Aorta (tissue), 5 donors: Measurements from ENCODE around the gene AP2B1. TPM values are rescaled to one million over a fixed set of nuclear protein-coding genes. Genes with fewer than 3 reads are reported as not detected.

Experiments
- ATAC-seq: fragments of 200-7000 bp; cut with Tn5 transposase; one replicate; pipeline ENCODE4 v1.9.1; 2022; ENCODE audit warnings: moderate library complexity; ENCODE audit not compliant: low FRiP score
- DNase-seq, 2 donors: peaks; one replicate each; pipeline ENCODE4 v3.0.0-alpha.2; 2020
- H3K27ac ChIP-seq, 2 donors: one replicate each; pipeline ENCODE4 v1.5.1; 2013; ENCODE audit warnings: low read length in 2 of 2, mild to moderate bottlenecking in 2 of 2, moderate library complexity in 2 of 2, control low read depth in 1 of 2, inconsistent platforms in 1 of 2, low read depth in 1 of 2
- H3K27me3 ChIP-seq, 2 donors: one replicate each; pipeline ENCODE4 v1.6.1; 2013; ENCODE audit warnings: control low read depth in 1 of 2, low read length in 1 of 2, mild to moderate bottlenecking in 1 of 2, moderate library complexity in 1 of 2; ENCODE audit not compliant: insufficient read depth in 2 of 2, control insufficient read depth in 1 of 2
- H3K36me3 ChIP-seq, 2 donors: one replicate each; pipeline ENCODE4 v1.6.1; 2013; ENCODE audit warnings: control low read depth in 1 of 2, low read length in 1 of 2, mild to moderate bottlenecking in 1 of 2; ENCODE audit not compliant: insufficient read depth in 2 of 2, control insufficient read depth in 1 of 2
- H3K4me1 ChIP-seq, 2 donors: one replicate each; pipeline ENCODE4 v1.6.1; 2013; ENCODE audit warnings: low read length in 2 of 2, control low read depth in 1 of 2, mild to moderate bottlenecking in 1 of 2, moderate library complexity in 1 of 2; ENCODE audit not compliant: insufficient read depth in 2 of 2, control insufficient read depth in 1 of 2
- H3K4me3 ChIP-seq, 2 donors: one replicate each; pipeline ENCODE4 v1.5.1; 2013; ENCODE audit warnings: low read length in 2 of 2, control low read depth in 1 of 2, mild to moderate bottlenecking in 1 of 2
- H3K9me3 ChIP-seq: one replicate; pipeline ENCODE4 v1.6.1; 2013; ENCODE audit warnings: mild to moderate bottlenecking, low read length; ENCODE audit not compliant: control insufficient read depth
- WGBS, 2 donors: extraction: QIAGEN DNeasy Blood & Tissue Kit; methylation state at CpG; one replicate each; pipeline ENCODE4 v1.1.7; 2013; 5-methylcytosine and 5-hydroxymethylcytosine counted together
- intact Hi-C, 2 donors: fragments of 100-400 bp; cut with DNase I; formaldehyde crosslinking; loops; one replicate each; pipeline versions ENCODE4 v1.14.2 to v1.15.0; 2022
- polyA plus RNA-seq, 2 donors: library from polyadenylated mRNA; stranded (reverse); fragments of 200-250 nt; gene quantifications; one replicate each; pipeline ENCODE4 v1.2.3, GENCODE V29; 2013
- total RNA-seq, 2 donors: library from RNA; stranded (reverse); fragmentation: NEBNext Ultra II Directional; extraction: Animal tissue kit (Norgen Biotek cat#: 25700); gene quantifications; one replicate each; pipeline ENCODE4 v1.2.1, GENCODE V29; 2021
- donor health status: healthy with polysubstance abuse.
- donor health status: Bipolar disorder and iron deficiency.
- donor health status: DM: no; HTN: no; CAD: no.
- donor health status: DM: no; HTN: no; CAD: no.
- donor health status: DM: yes; HTN: yes; CAD: no.

Gene AP2B1
- total and polyA plus RNA-seq, 4 donors: 17.9 to 120 (median 66.7) TPM

- H3K9me3 ChIP-seq: no peaks in the 10 kb centered on the region
- intact Hi-C loops: no loop called here
- no peaks in the 10 kb centered on the region for H3K4me1 ChIP-seq
- no peaks in the 10 kb centered on the region for H3K27me3 ChIP-seq
- DNase-seq (no peak), ATAC-seq (no peak)
- no peaks in the 10 kb centered on the region for H3K36me3 ChIP-seq
- 81% methylated on average over 1 of the region's 1 CpG for WGBS, 2 donors
- no peak overlapping the region for H3K27ac ChIP-seq
- no peak overlapping the region for H3K4me3 ChIP-seq
Measured at GRCh38 chr17:35584061-35584460, 3.1 kb upstream of the AP2B1 start.

DNA sequence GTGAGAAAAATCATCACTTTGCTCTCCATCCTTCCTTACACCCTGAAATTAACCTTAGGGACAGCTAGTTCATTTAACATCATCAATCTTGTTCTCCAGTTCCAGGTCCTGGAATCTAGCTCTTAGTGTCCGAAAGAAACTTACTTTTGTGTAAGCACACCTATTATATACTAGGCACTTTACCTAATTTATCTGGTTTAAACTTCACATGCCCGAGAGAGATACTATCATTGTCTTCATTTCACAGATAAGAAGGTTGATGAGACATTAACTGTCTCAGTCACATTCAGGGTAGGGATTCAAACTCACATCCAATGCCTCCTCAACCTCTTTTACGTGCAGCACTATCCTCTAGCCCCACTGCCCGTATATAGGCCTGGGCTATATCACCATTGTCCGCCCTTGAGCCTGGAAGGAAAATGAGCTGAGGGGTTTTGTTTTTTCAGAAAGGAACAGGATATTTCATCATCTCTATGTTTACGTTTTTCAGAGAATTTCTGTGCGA is 501 bp upstream of the AP2B1 start:
- H3K27me3 ChIP-seq: no peaks in the 10 kb centered on the region
- intact Hi-C loops: loop anchor here in 1 of 2 donors (1.0 kb wide), 1 partner anchor 19 kb away; no protein-coding TSS in a partner anchor

DNA sequence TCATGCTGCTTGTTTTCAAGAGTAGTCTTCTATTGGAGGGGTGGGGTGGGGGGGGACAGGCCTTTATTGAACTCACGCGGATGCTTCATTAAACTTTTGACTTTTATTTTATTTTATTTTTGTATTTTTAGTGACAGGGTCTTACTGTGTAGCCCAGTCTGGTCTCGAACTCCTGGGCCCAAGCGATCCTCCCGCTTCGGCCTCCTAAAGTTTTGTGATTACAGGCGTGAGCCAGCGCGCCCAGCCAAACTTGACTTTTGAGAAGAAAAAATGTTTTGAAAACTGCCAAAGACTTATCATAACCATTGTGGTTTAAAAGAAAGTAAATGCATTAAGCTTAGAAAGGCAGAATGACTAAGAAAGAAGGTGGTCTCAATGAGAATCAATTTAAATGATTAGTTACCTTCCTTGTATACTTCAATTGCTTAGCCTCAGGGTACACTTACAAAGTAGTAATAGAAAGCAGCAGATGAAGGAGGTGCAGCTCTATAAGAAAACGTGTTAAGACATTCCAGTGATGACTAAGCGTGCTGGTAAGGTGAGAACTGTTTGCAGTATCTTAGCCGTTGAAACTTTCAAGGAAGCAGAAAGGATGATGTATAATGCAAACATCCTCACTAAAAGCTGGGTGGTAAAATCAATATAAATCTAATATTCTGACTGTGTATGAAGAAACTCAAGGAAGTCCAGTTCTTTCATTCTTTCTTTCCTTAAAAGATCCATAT is 1.2 kb downstream of the AP2B1 start:
- Histone ChIP-seq H3K27me3 (no peaks in the 10 kb centered on the region), H3K9me3 (no peaks in the 10 kb centered on the region), H3K4me1 (no peaks in the 10 kb centered on the region), H3K27ac (no peak overlapping the region), H3K36me3 (no peaks in the 10 kb centered on the region), H3K4me3 (peak overlapping the region; percentile 43 to 86)
- intact Hi-C loops: no loop called here
- ATAC-seq (no peak), DNase-seq (no peak)
- WGBS, 2 donors: 64 to 66% methylated on average over 12 of the region's 12 CpGs

More for the DNA sequence above, 501 bp upstream of the AP2B1 start:
- Histone ChIP-seq H3K9me3 (no peaks in the 10 kb centered on the region), H3K4me1 (no peaks in the 10 kb centered on the region), H3K4me3 (peak overlapping the region; percentile 30 to 86), H3K36me3 (no peaks in the 10 kb centered on the region), H3K27ac (no peak overlapping the region)
- 34 to 35% methylated on average over 7 of the region's 7 CpGs for WGBS, 2 donors
- ATAC-seq (peak; percentile 50), DNase-seq (no peak)

GRCh38 chr17:35596072-35596471 is 8.9 kb downstream of the AP2B1 start:
- no peak for ATAC-seq

DNA sequence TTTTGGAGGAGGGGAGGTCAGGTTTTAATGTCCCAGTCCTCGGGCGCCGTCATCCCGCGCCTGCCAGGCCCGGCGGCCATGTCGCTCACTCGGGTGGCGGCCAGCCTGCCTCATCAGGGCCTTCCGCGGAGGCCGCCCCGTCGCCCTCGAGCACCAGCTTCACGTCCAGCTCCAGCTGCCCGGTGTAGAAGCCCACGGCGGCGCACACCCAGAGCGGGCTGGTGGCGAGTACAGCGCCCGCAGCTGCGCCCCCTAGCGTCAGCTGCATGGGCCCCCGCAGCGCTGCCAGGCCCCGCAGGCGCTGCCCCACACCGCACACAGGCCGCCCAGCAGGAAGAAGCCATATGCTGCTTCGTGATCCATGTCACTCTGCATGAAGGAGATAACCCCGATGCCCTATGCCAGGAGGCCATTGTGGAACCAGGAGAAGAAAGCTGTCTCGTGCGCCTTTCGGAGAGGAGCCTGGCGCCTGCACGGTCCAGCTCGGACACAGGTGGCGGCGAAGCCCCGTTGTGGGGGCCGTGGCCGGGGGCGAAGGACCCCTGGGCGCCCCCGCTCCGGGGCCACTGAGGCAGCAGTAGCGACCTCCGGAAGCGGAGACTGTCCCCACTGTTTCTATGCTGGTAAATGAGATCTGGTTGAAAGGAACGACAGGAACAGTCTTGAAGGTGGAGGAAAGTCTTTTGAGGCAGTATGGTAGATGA is 9.6 kb downstream of the AP2B1 start:
- intact Hi-C loops: no loop called here
- H3K4me3 ChIP-seq: no peak overlapping the region
- peaks cover 0 to 1% of the 10 kb centered on the region in 2 donors for H3K36me3 ChIP-seq

More at GRCh38 chr17:35596072-35596471, 8.9 kb downstream of the AP2B1 start:
- no peaks in the 10 kb centered on the region for H3K27me3 ChIP-seq
- H3K9me3 ChIP-seq: no peaks in the 10 kb centered on the region
- H3K36me3 ChIP-seq: no peaks in the 10 kb centered on the region
- H3K4me1 ChIP-seq: no peaks in the 10 kb centered on the region
- no peak overlapping the region for H3K27ac ChIP-seq
- intact Hi-C loops: no loop called here
- DNase-seq: no peak
- 86% methylated on average over 4 of the region's 4 CpGs for WGBS, 2 donors
- H3K4me3 ChIP-seq: no peak overlapping the region

GRCh38 chr17:35597604-35598003 is 10.5 kb downstream of the AP2B1 start:
- Histone ChIP-seq H3K36me3 (peaks cover 0 to 1% of the 10 kb centered on the region in 2 donors), H3K27ac (no peak overlapping the region), H3K4me1 (no peaks in the 10 kb centered on the region), H3K9me3 (no peaks in the 10 kb centered on the region), H3K27me3 (no peaks in the 10 kb centered on the region), H3K4me3 (no peak overlapping the region)
- DNase-seq (no peak), ATAC-seq (no peak)
- 69 to 70% methylated on average over 5 of the region's 5 CpGs for WGBS, 2 donors
- intact Hi-C loops: no loop called here

More for the DNA sequence above, 9.6 kb downstream of the AP2B1 start:
- DNase-seq: no peak
- WGBS, 2 donors: 76 to 83% methylated on average over 53 to 54 of the region's 54 CpGs
- no peaks in the 10 kb centered on the region for H3K4me1 ChIP-seq
- no peak overlapping the region for H3K27ac ChIP-seq
- no peaks in the 10 kb centered on the region for H3K9me3 ChIP-seq
- ATAC-seq: no peak
- H3K27me3 ChIP-seq: no peaks in the 10 kb centered on the region

- intact Hi-C loops: no loop called here
Measured at GRCh38 chr17:35603674-35604073, 16.6 kb downstream of the AP2B1 start.

DNA sequence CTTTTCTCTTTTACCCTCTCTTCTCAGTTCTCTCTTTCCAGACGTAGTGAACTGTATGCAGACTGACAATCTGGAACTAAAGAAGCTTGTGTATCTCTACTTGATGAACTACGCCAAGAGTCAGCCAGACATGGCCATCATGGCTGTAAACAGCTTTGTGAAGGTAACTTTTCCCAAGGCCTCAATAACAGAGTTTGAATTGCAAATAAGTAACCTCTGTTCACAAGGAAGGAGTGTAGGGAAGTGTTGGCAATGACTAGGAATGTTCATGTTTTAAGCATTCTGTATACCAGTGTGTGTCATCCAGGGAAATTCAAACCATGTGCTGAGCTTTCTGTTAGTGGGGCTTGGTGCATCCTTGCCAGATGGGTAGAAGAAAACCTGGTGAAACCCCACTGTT is 18.6 kb downstream of the AP2B1 start:
- Histone ChIP-seq H3K9me3 (no peaks in the 10 kb centered on the region), H3K27ac (no peak overlapping the region), H3K4me1 (no peaks in the 10 kb centered on the region), H3K27me3 (no peaks in the 10 kb centered on the region), H3K36me3 (peaks cover 0 to 1% of the 10 kb centered on the region in 2 donors), H3K4me3 (no peak overlapping the region)
- WGBS, 2 donors: 83 to 89% methylated on average over 2 of the region's 2 CpGs
- DNase-seq: no peak
- intact Hi-C loops: no loop called here
- ATAC-seq: no peak

More at GRCh38 chr17:35603674-35604073, 16.6 kb downstream of the AP2B1 start:
- Histone ChIP-seq H3K4me1 (no peaks in the 10 kb centered on the region), H3K36me3 (peaks cover 0 to 1% of the 10 kb centered on the region in 2 donors), H3K27ac (no peak overlapping the region), H3K27me3 (no peaks in the 10 kb centered on the region), H3K4me3 (no peak overlapping the region), H3K9me3 (no peaks in the 10 kb centered on the region)
- no peak for DNase-seq
- ATAC-seq: no peak
- 85 to 88% methylated on average over 7 of the region's 7 CpGs for WGBS, 2 donors
